Skeletal muscle satellite cell (primary cell): Measurements from ENCODE around the gene LMX1B.
A peak's percentile ranks its signal among the peaks of the same experiment; 100 is the strongest.
"Not testable (repeated sequence)": the region's sequence is repeated elsewhere in the genome, so short reads cannot be mapped to it uniquely, and the experiment has no call there.

Experiments used
- H3K27me3 ChIP-seq: 2 replicates; pipeline ENCODE4 v1.7.0; 2013; ENCODE audit warnings: low read length; ENCODE audit not compliant: control insufficient read depth, insufficient read depth
- H3K36me3 ChIP-seq: 2 replicates; pipeline ENCODE4 v1.7.0; 2013; ENCODE audit warnings: mild to moderate bottlenecking, control low read depth, low read length; ENCODE audit not compliant: insufficient read depth
- H3K4me1 ChIP-seq: 2 replicates; pipeline ENCODE4 v1.7.0; 2013; ENCODE audit warnings: low read length; ENCODE audit not compliant: control insufficient read depth, insufficient read depth
- H3K4me2 ChIP-seq: 2 replicates; pipeline ENCODE4 v1.7.0; 2013; ENCODE audit warnings: mild to moderate bottlenecking, low read length
- H3K4me3 ChIP-seq: 2 replicates; pipeline ENCODE4 v1.7.0; 2013; ENCODE audit warnings: low read length
- H3K9ac ChIP-seq: 2 replicates; pipeline ENCODE4 v1.7.0; 2013; ENCODE audit warnings: mild to moderate bottlenecking, low read depth, low read length, moderate library complexity
- H3K9me3 ChIP-seq: replicated peaks from 2 replicates; pipeline ENCODE4 v1.7.0; 2013; ENCODE audit warnings: mild to moderate bottlenecking, control low read depth, low read length

The LMX1B gene

GRCh38 chr9:126720661-126721563 lies 107.2 kb downstream of the LMX1B start:
- Histone ChIP-seq H3K4me2 (no peak overlapping the region), H3K36me3 (no peaks in the 10 kb centered on the region), H3K4me1 (no peaks in the 10 kb centered on the region), H3K9ac (no peak overlapping the region), H3K27me3 (peaks cover 43% of the 10 kb centered on the region), H3K4me3 (no peak overlapping the region), H3K9me3 (no peaks in the 10 kb centered on the region)

DNA sequence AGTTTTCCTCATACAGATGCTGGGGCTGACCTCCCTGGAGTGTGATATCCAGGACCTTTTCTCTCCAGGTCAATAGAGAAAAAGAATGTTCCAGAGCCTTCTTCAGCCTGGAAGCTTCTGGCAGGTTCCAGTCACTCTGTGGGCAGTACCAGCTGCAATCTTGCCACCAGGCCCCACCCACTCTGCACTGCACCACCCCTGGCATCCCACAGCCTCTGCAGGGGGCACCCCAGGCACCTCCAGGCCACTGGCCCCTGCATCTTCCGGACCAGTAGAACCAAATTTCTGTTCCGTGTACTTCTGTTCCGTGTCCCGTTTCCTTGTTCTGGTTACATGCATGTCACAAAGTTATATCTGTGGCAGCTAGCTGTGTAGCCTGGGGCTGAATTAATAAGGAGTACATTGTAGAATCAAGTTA lies 107.8 kb downstream of the LMX1B start:
- H3K4me2 ChIP-seq, result no peak overlapping the region
- no peak overlapping the region for H3K4me3 ChIP-seq
- H3K9ac ChIP-seq, result no peak overlapping the region
- peaks cover 43% of the 10 kb centered on the region for H3K27me3 ChIP-seq
- H3K9me3 ChIP-seq, result no peaks in the 10 kb centered on the region
- H3K36me3 ChIP-seq, result no peaks in the 10 kb centered on the region
- H3K4me1 ChIP-seq, result no peaks in the 10 kb centered on the region

- Histone ChIP-seq H3K27me3 (peaks cover 42% of the 10 kb centered on the region), H3K9ac (peak overlapping the region; percentile 41), H3K4me1 (no peaks in the 10 kb centered on the region), H3K4me2 (peak overlapping the region; percentile 76), H3K4me3 (peak overlapping the region; percentile 68), H3K9me3 (no peaks in the 10 kb centered on the region), H3K36me3 (no peaks in the 10 kb centered on the region)
These were observed 108.7 kb downstream of the LMX1B start for GRCh38 chr9:126722252-126722921.

DNA sequence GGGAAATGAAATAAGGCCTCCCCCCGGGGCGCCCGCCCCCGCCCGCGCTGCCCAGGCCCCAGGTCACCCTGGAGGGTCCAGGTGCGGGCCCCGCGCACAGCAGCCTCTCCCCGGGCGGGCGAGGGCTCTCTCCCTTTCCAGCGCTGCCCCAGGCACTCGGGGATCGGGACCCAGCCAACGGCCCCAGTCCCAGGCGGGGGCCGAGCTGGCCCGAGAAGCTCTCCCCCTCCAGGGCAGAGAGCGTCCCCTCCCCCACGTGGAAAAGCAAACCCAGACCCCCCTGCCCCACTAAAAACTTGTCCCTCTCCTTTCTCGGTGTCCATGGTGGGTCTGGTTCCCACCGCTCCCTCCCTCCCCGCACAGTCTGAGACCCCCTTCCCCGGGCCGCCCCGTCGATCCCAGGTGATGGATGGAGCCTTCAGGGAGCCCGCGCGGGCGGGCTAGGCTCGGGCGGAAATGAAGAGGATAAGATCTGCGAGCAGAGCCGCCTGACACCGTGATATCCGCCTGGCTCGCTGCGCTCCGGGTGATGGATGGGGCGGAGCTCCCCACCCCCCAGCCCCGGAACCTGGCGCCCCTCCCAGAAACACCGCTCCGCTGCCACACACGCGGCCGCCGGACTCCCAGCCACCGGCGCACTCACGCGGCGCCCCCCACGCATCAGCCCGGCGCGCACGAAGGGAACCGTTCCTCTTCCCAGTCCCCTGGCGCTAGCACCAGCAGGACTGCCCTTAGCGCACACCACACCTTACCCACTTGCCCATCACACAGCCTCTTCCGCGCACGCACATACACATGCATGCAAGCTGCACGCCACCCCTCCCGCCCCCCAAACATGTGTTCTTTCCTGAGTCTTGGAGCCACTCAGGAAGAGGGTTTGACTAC lies 109.4 kb downstream of the LMX1B start:
- peak overlapping the region; percentile 41 for H3K9ac ChIP-seq
- H3K4me3 ChIP-seq, result peak overlapping the region; percentile 68
- peaks cover 45% of the 10 kb centered on the region for H3K27me3 ChIP-seq
- H3K9me3 ChIP-seq, result no peaks in the 10 kb centered on the region
- peak overlapping the region; percentile 76 for H3K4me2 ChIP-seq
- no peaks in the 10 kb centered on the region for H3K4me1 ChIP-seq
- H3K36me3 ChIP-seq, result no peaks in the 10 kb centered on the region

GRCh38 chr9:126723807-126724172 lies 110.1 kb downstream of the LMX1B start:
- peaks cover 44% of the 10 kb centered on the region for H3K27me3 ChIP-seq
- no peaks in the 10 kb centered on the region for H3K4me1 ChIP-seq
- H3K9me3 ChIP-seq, result no peaks in the 10 kb centered on the region
- H3K4me3 ChIP-seq, result no peak overlapping the region
- no peak overlapping the region for H3K4me2 ChIP-seq
- no peaks in the 10 kb centered on the region for H3K36me3 ChIP-seq
- no peak overlapping the region for H3K9ac ChIP-seq

- no peaks in the 10 kb centered on the region for H3K36me3 ChIP-seq
- no peaks in the 10 kb centered on the region for H3K4me1 ChIP-seq
- no peak overlapping the region for H3K4me3 ChIP-seq
- H3K9ac ChIP-seq, result no peak overlapping the region
- peaks cover 43% of the 10 kb centered on the region for H3K27me3 ChIP-seq
- no peaks in the 10 kb centered on the region for H3K9me3 ChIP-seq
- no peak overlapping the region for H3K4me2 ChIP-seq
These were observed 110.5 kb downstream of the LMX1B start for GRCh38 chr9:126724226-126724625.

- not testable (repeated sequence) for H3K4me2 ChIP-seq, H3K4me3 ChIP-seq, H3K9me3 ChIP-seq, H3K36me3 ChIP-seq, H3K9ac ChIP-seq, H3K4me1 ChIP-seq
- peaks cover 36% of the 10 kb centered on the region for H3K27me3 ChIP-seq
These were observed 111.8 kb downstream of the LMX1B start for GRCh38 chr9:126725485-126725884.

DNA sequence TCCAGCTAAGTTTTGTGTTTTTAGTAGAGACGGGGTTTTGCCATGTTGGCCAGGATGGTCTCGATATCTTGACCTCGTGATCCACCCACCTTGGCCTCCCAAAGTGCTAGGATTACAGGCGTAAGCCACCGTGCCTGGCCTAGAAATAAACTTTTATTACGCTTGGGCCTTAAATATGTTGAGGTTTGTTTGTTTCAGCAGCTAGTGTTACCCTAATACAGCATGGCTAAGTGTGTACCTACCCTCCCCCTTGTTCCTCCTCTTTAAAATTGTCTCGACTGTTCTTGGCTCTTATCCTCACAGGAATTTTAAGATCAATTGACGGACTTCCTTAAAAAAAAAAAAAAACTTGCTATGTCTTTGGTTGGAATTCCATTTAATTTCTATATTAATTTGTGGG lies 114.5 kb downstream of the LMX1B start:
- H3K27me3 ChIP-seq, result peaks cover 28% of the 10 kb centered on the region
- H3K4me2 ChIP-seq, H3K4me1 ChIP-seq, H3K4me3 ChIP-seq, H3K9me3 ChIP-seq, H3K36me3 ChIP-seq, H3K9ac ChIP-seq: not testable (repeated sequence)

DNA sequence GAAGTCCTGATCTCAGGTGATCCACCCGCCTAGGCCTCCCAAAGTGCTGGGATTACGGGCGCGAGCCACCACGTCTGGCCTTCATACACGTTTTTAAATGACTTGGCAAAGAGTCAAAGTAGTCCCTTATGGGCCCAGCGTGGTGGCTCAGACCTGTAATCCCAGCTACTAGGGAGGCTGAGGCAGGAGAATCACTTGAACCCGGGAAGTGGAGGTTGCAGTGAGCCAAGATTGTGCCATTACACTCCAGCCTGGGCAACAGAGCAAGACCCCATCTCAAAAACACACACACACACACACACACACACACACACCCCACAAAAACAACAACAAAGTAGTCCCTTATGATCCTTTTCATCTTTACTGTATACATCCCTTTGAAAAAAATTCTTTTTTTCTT lies 116.9 kb downstream of the LMX1B start:
- H3K27me3 ChIP-seq, result peaks cover 13% of the 10 kb centered on the region
- H3K4me3 ChIP-seq, H3K9me3 ChIP-seq, H3K36me3 ChIP-seq, H3K4me2 ChIP-seq, H3K9ac ChIP-seq, H3K4me1 ChIP-seq: not testable (repeated sequence)

DNA sequence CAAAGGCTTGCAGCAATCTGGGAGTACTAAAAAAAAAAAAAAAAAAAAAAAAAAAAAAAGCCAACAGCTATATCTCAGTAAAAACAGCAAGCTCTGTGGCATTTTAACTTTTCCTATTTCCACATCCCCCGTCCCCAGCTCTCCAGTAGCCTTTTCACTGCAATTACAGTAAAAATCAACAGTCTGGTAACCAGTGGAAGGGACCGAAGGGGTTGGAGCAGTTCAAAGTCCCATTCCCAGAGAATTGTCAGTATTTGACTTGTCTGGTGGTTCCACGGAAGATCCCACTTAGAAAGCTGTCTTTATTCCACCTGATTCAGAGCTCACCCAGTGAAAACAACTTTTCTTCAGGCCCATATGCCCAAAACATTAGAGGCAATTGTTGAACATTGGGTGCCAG lies 119.3 kb downstream of the LMX1B start:
- Histone ChIP-seq H3K9ac (no peak overlapping the region), H3K4me2 (no peak overlapping the region), H3K4me3 (no peak overlapping the region), H3K4me1 (no peaks in the 10 kb centered on the region), H3K27me3 (peaks cover 4% of the 10 kb centered on the region), H3K36me3 (no peaks in the 10 kb centered on the region), H3K9me3 (no peaks in the 10 kb centered on the region)

- Histone ChIP-seq H3K4me3 (no peak overlapping the region), H3K4me1 (no peaks in the 10 kb centered on the region), H3K36me3 (no peaks in the 10 kb centered on the region), H3K9me3 (no peaks in the 10 kb centered on the region), H3K27me3 (peaks cover 16% of the 10 kb centered on the region), H3K4me2 (no peak overlapping the region), H3K9ac (no peak overlapping the region)
These were observed 121.1 kb downstream of the LMX1B start for GRCh38 chr9:126734877-126735276.
